SHP77 treated with DMSO at 0.1 percent for 48 hours (cell line): Measurements from ENCODE around the gene PRM3.

Source experiments
- DNase-seq: peaks from one replicate; lab custom pipeline; 2025; lab: John Stamatoyannopoulos, UW

The PRM3 gene

GRCh38 chr16:11242658-11243057 is 30.8 kb downstream of the PRM3 start:
- no peak for DNase-seq

GRCh38 chr16:11241480-11242204 is 31.8 kb downstream of the PRM3 start:
- DNase-seq: no peak

GRCh38 chr16:11240636-11241473 is 32.6 kb downstream of the PRM3 start:
- no peak for DNase-seq

- no peak for DNase-seq
These were observed 33.5 kb downstream of the PRM3 start for GRCh38 chr16:11239644-11240632.

GRCh38 chr16:11238272-11239202 is 34.9 kb downstream of the PRM3 start:
- DNase-seq: no peak

- no peak for DNase-seq
These were observed 36.8 kb downstream of the PRM3 start for GRCh38 chr16:11236461-11237254.

- DNase-seq: no peak
These were observed 37.8 kb downstream of the PRM3 start for GRCh38 chr16:11235703-11235991.

- DNase-seq: no peak
These were observed 38.3 kb downstream of the PRM3 start for GRCh38 chr16:11234884-11235702.

- DNase-seq: no peak
These were observed 39.6 kb downstream of the PRM3 start for GRCh38 chr16:11233727-11234376.

GRCh38 chr16:11232852-11233726 is 40.3 kb downstream of the PRM3 start:
- DNase-seq: no peak

GRCh38 chr16:11232302-11232851 is 41.1 kb downstream of the PRM3 start:
- no peak for DNase-seq

GRCh38 chr16:11231367-11231970 is 42.0 kb downstream of the PRM3 start:
- no peak for DNase-seq

- DNase-seq: no peak
These were observed 43.5 kb downstream of the PRM3 start for GRCh38 chr16:11229906-11230305.

- DNase-seq: no peak
These were observed 44.0 kb downstream of the PRM3 start for GRCh38 chr16:11229432-11229831.

GRCh38 chr16:11225677-11226549 is 47.5 kb downstream of the PRM3 start:
- DNase-seq: no peak
